Measurements from ENCODE around the gene SH3RF3. TPM values are rescaled to one million over a fixed set of nuclear protein-coding genes. Genes with fewer than 3 reads are reported as not detected.

SH3RF3 gene
- total RNA-seq, 4 donors from 2014 or later, result 5.3 to 10.0 (median 8.0) TPM

- no peak for TF ChIP-seq CTCF (IDR thresholded peaks at IDR 0.05; ENCODE audit: low read depth)
Observed at GRCh38 chr2:109549016-109549590, 420.1 kb downstream of the SH3RF3 start.

Small RNAs within 50 kb of the gene (small RNA-seq; reads per million reads assigned to genes)
- not detected for gene MIR4265
- not detected for gene MIR4266
- not detected for gene RF00017
- gene SNRPGP9, result not detected

Other genes with a start within 250 kb of the SH3RF3 start
- gene EDAR, start 140.0 kb upstream of the SH3RF3 start, total RNA-seq, result not detected